ENCODE data around the gene RNF144A. TPM values are rescaled to one million over a fixed set of nuclear protein-coding genes. Genes with fewer than 3 reads are reported as not detected.

RNF144A gene
- polyA plus RNA-seq, 3 donors, result 0.30 to 0.68 (median 0.48) TPM

- no peak for TF ChIP-seq CTCF (IDR thresholded peaks at IDR 0.05)
- H3K9me3 Mint-ChIP-seq, result peaks cover 0 to 1% (median 0%) of the 10 kb centered on the region in 7 donors
- H3K27ac ChIP-seq (ENCODE audit: low read depth in 1 of 2, low read length in 2 of 2), result no peak overlapping the region
- peaks cover 13% of the 10 kb centered on the region for H3K79me2 ChIP-seq (ENCODE audit: insufficient read depth, low read length)
- DNase-seq, result no peak
- no peak overlapping the region for H3K27ac Mint-ChIP-seq
- intact Hi-C loops (cut with micrococcal nuclease), result no loop called here
- H3K4me1 Mint-ChIP-seq, result peaks cover 23% of the 10 kb centered on the region
- no peaks in the 10 kb centered on the region for H3K27me3 Mint-ChIP-seq (ENCODE audit: low read depth in 3 of 3)
- H4K20me1 ChIP-seq (ENCODE audit: insufficient read depth, low read length), result no peaks in the 10 kb centered on the region
- H3K4me1 ChIP-seq (ENCODE audit: control insufficient read depth in 1 of 2, insufficient read depth in 2 of 2, low read length in 2 of 2), result peaks cover 12 to 14% of the 10 kb centered on the region in 2 donors
- H2AFZ ChIP-seq (ENCODE audit: insufficient read depth, low read depth, low read length, poor library complexity, severe bottlenecking), result no peak overlapping the region
- no peak overlapping the region for H3K4me3 ChIP-seq (replicated peaks in 1 of 3; ENCODE audit: low read depth in 2 of 3, low read length in 3 of 3)
- H3K9ac ChIP-seq (ENCODE audit: insufficient read depth, low read length, poor library complexity, severe bottlenecking), result no peak overlapping the region
- peaks cover 0 to 5% of the 10 kb centered on the region in 2 donors for H3K36me3 ChIP-seq (replicated peaks in 1 of 2; ENCODE audit: control insufficient read depth in 1 of 2, insufficient read depth in 2 of 2, low read length in 2 of 2)
- H3K27me3 ChIP-seq (ENCODE audit: control insufficient read depth in 2 of 2, insufficient read depth in 2 of 2, low read length in 2 of 2), result no peaks in the 10 kb centered on the region
- peaks cover 25% of the 10 kb centered on the region in 2 donors for H3K36me3 Mint-ChIP-seq
- no peak overlapping the region for H3K4me3 Mint-ChIP-seq
- no peak overlapping the region for H3K4me2 ChIP-seq (replicated peaks; ENCODE audit: extremely low read depth, low read length, poor library complexity, severe bottlenecking)
- 98% methylated on average over 5 of the region's 10 CpGs for WGBS (ENCODE audit: insufficient coverage)
- H3K9me3 ChIP-seq (replicated peaks in 1 of 2; ENCODE audit: control insufficient read depth in 1 of 2, insufficient read depth in 1 of 2, low read length in 2 of 2), result no peaks in the 10 kb centered on the region
Measured at GRCh38 chr2:6941299-6942046, 24.3 kb downstream of the RNF144A start.

- Histone ChIP-seq H2AFZ (ENCODE audit: insufficient read depth, low read depth, low read length, poor library complexity, severe bottlenecking) (no peak overlapping the region), H3K36me3 (replicated peaks in 1 of 2; ENCODE audit: control insufficient read depth in 1 of 2, insufficient read depth in 2 of 2, low read length in 2 of 2) (peaks cover 0 to 5% of the 10 kb centered on the region in 2 donors), H3K4me3 (replicated peaks in 1 of 3; ENCODE audit: low read depth in 2 of 3, low read length in 3 of 3) (no peak overlapping the region), H3K4me1 (ENCODE audit: control insufficient read depth in 1 of 2, insufficient read depth in 2 of 2, low read length in 2 of 2) (peaks cover 12 to 14% of the 10 kb centered on the region in 2 donors), H3K27me3 (ENCODE audit: control insufficient read depth in 2 of 2, insufficient read depth in 2 of 2, low read length in 2 of 2) (no peaks in the 10 kb centered on the region), H3K9ac (ENCODE audit: insufficient read depth, low read length, poor library complexity, severe bottlenecking) (no peak overlapping the region), H3K4me2 (replicated peaks; ENCODE audit: extremely low read depth, low read length, poor library complexity, severe bottlenecking) (no peak overlapping the region), H3K9me3 (replicated peaks in 1 of 2; ENCODE audit: control insufficient read depth in 1 of 2, insufficient read depth in 1 of 2, low read length in 2 of 2) (no peaks in the 10 kb centered on the region), H3K27ac (ENCODE audit: low read depth in 1 of 2, low read length in 2 of 2) (no peak overlapping the region), H4K20me1 (ENCODE audit: insufficient read depth, low read length) (no peaks in the 10 kb centered on the region), H3K79me2 (ENCODE audit: insufficient read depth, low read length) (peaks cover 7% of the 10 kb centered on the region)
- DNase-seq, result no peak
- no peak for TF ChIP-seq CTCF (IDR thresholded peaks at IDR 0.05)
- Mint-ChIP-seq H3K9me3 (peaks cover 0 to 1% (median 0%) of the 10 kb centered on the region in 7 donors), H3K36me3 (peaks cover 25 to 26% of the 10 kb centered on the region in 2 donors), H3K27me3 (ENCODE audit: low read depth in 3 of 3) (no peaks in the 10 kb centered on the region), H3K4me1 (peaks cover 23% of the 10 kb centered on the region), H3K4me3 (no peak overlapping the region), H3K27ac (no peak overlapping the region)
- 95% methylated on average over 8 of the region's 8 CpGs for WGBS (ENCODE audit: insufficient coverage)
- intact Hi-C loops (cut with micrococcal nuclease), result no loop called here
Measured at GRCh38 chr2:6942848-6943247, 25.6 kb downstream of the RNF144A start.

Measured in CD14-positive monocyte (primary cell).